Body of pancreas (tissue), 4 donors: ENCODE measurements around the gene CDC14B.

ENCODE experiments used
- CTCF ChIP-seq, 7 experiments: fragments of 450-650 bp in 4 of 7; fragments of 200-600 bp in 3 of 7; sonication (generic) in 3 of 7; IDR thresholded peaks; one replicate each; pipeline ENCODE4 v1.5.1; 2016 to 2019; ENCODE audit warnings: antibody characterized with exemption in 7 of 7
- POLR2A ChIP-seq, 3 donors: fragments of 450-650 bp; IDR thresholded peaks; one replicate each; pipeline ENCODE4 v1.6.1; 2016; ENCODE audit warnings: antibody characterized with exemption in 3 of 3, mild to moderate bottlenecking in 2 of 3

GRCh38 chr9:96502539-96503373, 116.9 kb downstream of the CDC14B start:
- TF ChIP-seq CTCF (IDR thresholded peaks at IDR 0.05) (no peak), POLR2A (IDR thresholded peaks at IDR 0.05) (no peak)
